Activated effector memory CD4-positive, alpha-beta T cell treated with Interleukin-2 at 50 U/mL for 16 hours (primary cell): ENCODE measurements around the gene POLA2.

ENCODE experiments used
- DNase-seq: peaks from one replicate; pipeline ENCODE4 v3.0.0-alpha.2; 2020

Gene POLA2

GRCh38 chr11:65288706-65289536 is 27.2 kb downstream of the POLA2 start:
- DNase-seq: no peak

GRCh38 chr11:65290448-65291165 is 28.8 kb downstream of the POLA2 start:
- no peak for DNase-seq

DNA sequence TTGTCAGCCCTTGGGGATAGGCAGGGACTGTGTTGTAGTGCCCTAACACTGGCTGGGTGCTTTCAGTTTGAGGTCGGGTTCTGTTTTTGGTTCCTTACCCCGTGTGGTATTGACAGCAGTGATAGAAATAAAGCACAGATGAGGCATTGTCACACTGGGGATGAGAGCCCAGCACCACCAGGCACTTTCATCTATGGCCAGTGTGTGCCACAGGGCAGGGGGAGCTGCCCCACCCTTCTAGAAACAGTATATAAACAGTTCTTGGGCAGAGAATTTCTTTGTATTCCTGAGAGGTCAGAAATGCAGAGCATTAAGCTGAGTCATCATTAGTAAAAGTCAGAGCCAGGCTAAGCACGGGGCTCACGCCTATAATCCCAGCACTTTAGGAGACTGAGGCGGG is 29.9 kb downstream of the POLA2 start:
- DNase-seq: no peak

DNA sequence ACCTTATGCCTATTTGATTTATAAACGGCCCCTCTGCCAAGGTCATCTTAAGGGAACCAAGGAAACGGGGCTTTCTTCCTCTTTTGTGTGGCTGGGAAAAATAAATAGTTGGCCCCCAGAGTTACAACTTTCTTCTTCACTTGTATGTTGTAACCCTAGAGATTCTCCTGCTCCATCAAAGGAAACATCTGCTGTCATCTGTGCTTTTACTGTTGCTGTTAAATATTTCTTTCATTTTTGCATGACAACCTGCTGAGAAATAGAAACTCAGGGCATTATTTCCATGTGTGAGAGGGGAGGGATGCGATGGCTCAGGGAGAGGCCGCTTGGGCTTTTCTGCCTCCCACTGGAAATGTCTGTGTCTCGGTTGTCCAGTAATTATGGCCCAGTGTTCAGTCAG is 31.1 kb downstream of the POLA2 start:
- no peak for DNase-seq

- DNase-seq: no peak
Observed at GRCh38 chr11:65293909-65294381, 32.2 kb downstream of the POLA2 start.

DNA sequence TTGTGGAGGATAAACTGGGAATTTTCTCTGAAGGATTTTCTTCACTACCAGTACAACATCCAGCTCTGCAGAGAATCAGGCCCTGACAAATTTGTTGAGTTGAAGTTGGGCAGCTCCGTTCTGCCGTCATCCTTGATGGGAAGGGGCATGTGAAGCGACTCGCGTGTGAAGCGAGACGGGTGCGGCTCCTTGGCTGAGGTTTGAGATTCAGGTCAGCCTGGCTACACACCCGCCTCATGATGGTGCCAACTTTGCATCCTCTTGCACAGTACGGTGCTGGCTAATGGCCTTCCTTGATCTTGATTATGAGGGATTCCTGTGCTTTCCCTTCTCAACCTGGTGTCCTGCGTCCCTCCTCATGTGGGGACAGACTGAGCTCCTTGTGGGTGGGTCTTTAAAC is 33.2 kb downstream of the POLA2 start:
- DNase-seq: no peak

- no peak for DNase-seq
Observed at GRCh38 chr11:65295571-65296341, 34.0 kb downstream of the POLA2 start.

GRCh38 chr11:65297026-65297672 is 35.4 kb downstream of the POLA2 start:
- no peak for DNase-seq

GRCh38 chr11:65298131-65298535 is 36.4 kb downstream of the POLA2 start:
- DNase-seq: no peak

- DNase-seq: no peak
Observed at GRCh38 chr11:65298655-65299179, 37.0 kb downstream of the POLA2 start.

GRCh38 chr11:65300621-65301275 is 39.0 kb downstream of the POLA2 start:
- DNase-seq: no peak

GRCh38 chr11:65301491-65302329 is 39.9 kb downstream of the POLA2 start:
- no peak for DNase-seq

GRCh38 chr11:65303555-65303954 is 41.8 kb downstream of the POLA2 start:
- DNase-seq: no peak

GRCh38 chr11:65304110-65304509 is 42.3 kb downstream of the POLA2 start:
- DNase-seq: no peak

DNA sequence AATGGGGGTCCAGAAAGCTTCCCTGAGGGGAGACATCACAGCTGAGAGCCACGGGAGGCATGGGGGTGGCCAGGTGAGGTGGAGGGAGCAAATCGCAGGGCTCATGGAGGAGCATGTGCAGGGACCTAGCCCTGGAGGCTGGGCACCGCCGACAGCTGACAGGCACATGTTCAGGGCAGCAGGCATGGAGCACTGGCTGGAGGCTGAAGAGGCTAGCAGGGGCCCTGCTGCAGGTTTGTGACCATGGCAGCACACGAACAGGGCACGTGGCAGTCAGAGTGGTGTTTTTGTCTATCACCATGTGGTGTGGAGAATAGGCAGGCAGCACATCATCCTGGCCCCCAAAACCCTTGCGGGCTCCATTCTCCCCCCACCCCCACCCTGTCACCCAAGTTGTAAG is 42.9 kb downstream of the POLA2 start:
- DNase-seq: no peak

DNA sequence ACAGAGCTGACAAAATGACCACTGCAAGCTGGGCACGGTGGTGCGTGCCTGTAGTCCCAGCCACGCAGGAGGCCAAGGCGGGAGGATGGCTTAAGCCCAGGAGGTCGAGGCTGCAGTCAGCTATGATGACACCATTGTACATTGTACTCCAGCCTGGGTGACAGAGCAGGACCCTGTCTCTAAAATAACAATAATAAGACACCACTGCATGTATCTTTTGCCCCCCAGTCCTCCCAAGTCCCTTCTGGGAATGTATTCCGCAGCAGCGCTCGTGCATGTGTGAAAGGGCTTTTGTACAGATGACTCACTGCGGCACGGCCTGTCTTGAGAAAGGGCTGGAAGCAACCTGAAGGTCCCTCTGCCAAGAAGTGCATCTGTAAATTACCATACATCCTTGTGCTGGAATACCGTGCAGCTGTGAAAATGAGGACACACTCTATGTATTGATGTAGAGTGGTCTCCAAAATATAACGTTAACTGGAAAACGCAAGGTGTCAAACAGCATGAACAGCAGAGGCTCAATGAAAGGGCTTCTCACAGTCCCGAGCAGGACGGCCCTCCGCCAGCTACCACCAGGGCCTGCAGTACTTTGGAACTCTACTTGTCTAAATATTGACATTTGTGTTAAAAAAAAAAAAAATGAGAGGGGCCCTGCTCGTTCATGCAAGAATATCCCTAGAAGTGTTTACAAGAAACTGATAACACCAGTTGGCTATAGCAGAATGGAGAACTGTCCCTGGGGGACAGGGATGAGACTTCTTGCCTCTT is 43.9 kb downstream of the POLA2 start:
- DNase-seq: no peak

DNA sequence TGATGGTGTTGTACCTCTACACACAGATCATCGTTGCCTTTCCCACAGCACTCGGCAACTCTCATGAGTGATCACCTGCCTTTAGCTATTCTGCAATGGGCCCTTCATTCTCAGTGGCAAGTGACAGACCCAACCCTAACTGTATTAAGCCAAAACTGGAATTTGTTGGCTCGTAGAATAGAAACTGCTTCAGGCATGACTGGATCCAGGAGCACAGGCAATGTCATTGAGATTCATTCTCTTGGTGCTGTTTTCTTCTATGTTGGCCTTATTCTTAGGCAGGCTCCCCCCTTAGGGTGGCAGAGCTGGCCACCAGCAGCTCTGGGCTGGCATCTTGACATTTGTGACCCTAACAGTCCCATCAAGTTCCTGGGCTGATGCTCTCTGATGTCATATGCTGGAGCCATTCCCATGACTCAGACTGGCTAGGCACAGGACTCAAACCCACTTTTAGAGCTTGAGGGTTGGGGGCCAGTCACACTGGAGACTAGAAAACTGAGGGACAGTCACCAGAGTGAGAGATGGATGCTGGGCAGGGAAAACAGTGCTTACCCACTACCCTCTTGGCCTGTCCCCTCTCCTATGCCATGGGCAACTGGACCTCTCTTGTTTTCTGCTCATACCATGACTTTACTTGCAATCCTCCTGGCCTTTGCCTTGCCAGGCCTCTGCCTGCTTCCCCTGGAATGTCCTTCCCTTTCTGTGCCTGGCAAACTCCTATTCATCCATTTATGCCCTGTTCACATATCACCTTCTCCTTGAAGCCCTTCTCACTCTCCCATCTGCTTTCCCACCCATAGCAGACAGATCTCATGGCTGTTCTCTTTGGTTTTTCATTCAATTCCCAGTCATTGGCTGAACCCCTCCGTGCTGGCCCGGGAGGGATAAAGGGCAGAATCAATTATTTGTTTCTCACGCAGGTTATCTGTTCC is 45.8 kb downstream of the POLA2 start:
- DNase-seq: no peak

GRCh38 chr11:65308281-65308891 is 46.6 kb downstream of the POLA2 start:
- DNase-seq: no peak

- DNase-seq: no peak
Observed at GRCh38 chr11:65309006-65309405, 47.2 kb downstream of the POLA2 start.
